HEK293 (cell line): Measurements from ENCODE around the gene MPV17L2.

Experiments
- AEBP2 ChIP-seq: fragments of 450-650 bp; formaldehyde crosslinking; IDR thresholded peaks from 2 replicates; pipeline ENCODE4 v1.5.1; 2016; ENCODE audit warnings: missing biosample characterization, missing genetic modification characterization, borderline replicate concordance
- ATF2 ChIP-seq: fragments of 450-650 bp; formaldehyde crosslinking; IDR thresholded peaks from 2 replicates; pipeline ENCODE4 v1.5.1; 2016; ENCODE audit warnings: missing biosample characterization, missing genetic modification characterization, low read depth
- HOXD13 ChIP-seq: sonication (generic); formaldehyde crosslinking; IDR thresholded peaks from 2 replicates; pipeline ENCODE4 v1.8.0; 2022; ENCODE audit warnings: missing genetic modification reagents, borderline replicate concordance
- KLF1 ChIP-seq: fragments of 450-650 bp; formaldehyde crosslinking; IDR thresholded peaks from 2 replicates; pipeline ENCODE4 v1.5.1; 2016; ENCODE audit warnings: missing biosample characterization, missing genetic modification characterization
- PATZ1 ChIP-seq: fragments of 450-650 bp; formaldehyde crosslinking; IDR thresholded peaks from 2 replicates; pipeline ENCODE4 v1.5.1; 2016; ENCODE audit warnings: missing biosample characterization, missing genetic modification characterization
- PBX3 ChIP-seq: sonication (generic); formaldehyde crosslinking; IDR thresholded peaks from 2 replicates; pipeline ENCODE4 v1.8.1; 2022; ENCODE audit warnings: mild to moderate bottlenecking, moderate library complexity, missing genetic modification reagents
- PRDM1 ChIP-seq: fragments of 450-650 bp; formaldehyde crosslinking; IDR thresholded peaks from 2 replicates; pipeline ENCODE4; 2016; ENCODE audit warnings: missing biosample characterization, missing genetic modification characterization
- PRDM10 ChIP-seq: fragments of 450-650 bp; formaldehyde crosslinking; IDR thresholded peaks from 2 replicates; pipeline ENCODE4 v1.5.1; 2016; ENCODE audit warnings: missing biosample characterization, missing genetic modification characterization
- SP3 ChIP-seq: fragments of 450-650 bp; formaldehyde crosslinking; IDR thresholded peaks from 2 replicates; pipeline ENCODE4 v1.5.1; 2016; ENCODE audit warnings: missing biosample characterization, missing genetic modification characterization
- YY2 ChIP-seq: fragments of 450-650 bp; formaldehyde crosslinking; IDR thresholded peaks from 2 replicates; pipeline ENCODE4 v1.5.1; 2016; ENCODE audit warnings: missing biosample characterization, missing genetic modification characterization
- ZBTB10 ChIP-seq: fragments of 450-650 bp; formaldehyde crosslinking; IDR thresholded peaks from 2 replicates; pipeline ENCODE4 v1.5.1; 2016; ENCODE audit warnings: missing biosample characterization, missing genetic modification characterization
- ZBTB48 ChIP-seq: fragments of 450-650 bp; formaldehyde crosslinking; IDR thresholded peaks from 2 replicates; pipeline ENCODE4 v1.5.1; 2016; ENCODE audit warnings: missing biosample characterization, missing genetic modification characterization
- ZNF274 ChIP-seq, 2 experiments: fragments of 200-500 bp in 1 of 2; fragments of 450-650 bp in 1 of 2; sonication (Bioruptor generic) in 1 of 2; formaldehyde crosslinking in 1 of 2; IDR thresholded peaks; 2 replicates each; pipeline versions ENCODE4 v1.5.1 to v1.6.1; 2014 to 2016; ENCODE audit warnings: borderline replicate concordance in 1 of 2, inconsistent platforms in 1 of 2, low read length in 1 of 2, missing biosample characterization in 1 of 2, missing genetic modification characterization in 1 of 2
- ZNF473 ChIP-seq: fragments of 450-650 bp; formaldehyde crosslinking; IDR thresholded peaks from 2 replicates; pipeline ENCODE4 v1.5.1; 2017; ENCODE audit warnings: missing biosample characterization, missing genetic modification characterization
- ZNF580 ChIP-seq: fragments of 450-650 bp; formaldehyde crosslinking; IDR thresholded peaks from 2 replicates; pipeline ENCODE4 v1.5.1; 2016; ENCODE audit warnings: missing biosample characterization, missing genetic modification characterization
- ZNF629 ChIP-seq: fragments of 450-650 bp; formaldehyde crosslinking; IDR thresholded peaks from 2 replicates; pipeline ENCODE4 v1.5.1; 2017; ENCODE audit warnings: missing biosample characterization, missing genetic modification characterization
- ZNF843 ChIP-seq: fragments of 450-650 bp; formaldehyde crosslinking; IDR thresholded peaks from 2 replicates; pipeline ENCODE4 v1.5.1; 2016; ENCODE audit warnings: missing biosample characterization, missing genetic modification characterization
- ZSCAN16 ChIP-seq: fragments of 450-650 bp; formaldehyde crosslinking; IDR thresholded peaks from 2 replicates; pipeline ENCODE4 v1.5.1; 2016; ENCODE audit warnings: missing biosample characterization, missing genetic modification characterization

Gene MPV17L2

GRCh38 chr19:18171605-18172327, 21.3 kb upstream of the MPV17L2 start (continued):
- TF ChIP-seq PRDM10 (tag by site-specific recombination) (peak; percentile 90), KLF1 (tag by site-specific recombination) (0 out of 2 replicates have a peak, but pooled peaks have one; percentile 12), PATZ1 (tag by site-specific recombination) (0 out of 2 replicates have a peak, but pooled peaks have one; percentile 20), ZNF274 (IDR thresholded peaks at IDR 0.05; ENCODE audit: low read length) (no peak), ZNF274 (tag by site-specific recombination; IDR thresholded peaks at IDR 0.05; ENCODE audit: borderline replicate concordance) (no peak), ZNF473 (tag by site-specific recombination) (no peak), ZSCAN16 (no peak), PRDM1 (tag by site-specific recombination) (no peak), HOXD13 (no peak), ZBTB48 (tag by site-specific recombination) (no peak), SP3 (no peak), ZNF629 (peak; percentile 40; the same call in 1 of the 2 replicates), PBX3 (CRISPR knock-in tag) (no peak), YY2 (no peak), ATF2 (tag by site-specific recombination) (peak; percentile 34; the same call in 1 of the 2 replicates), AEBP2 (tag by site-specific recombination) (no peak), ZNF843 (tag by site-specific recombination) (no peak), ZBTB10 (tag by site-specific recombination) (no peak), ZNF580 (tag by site-specific recombination) (0 out of 2 replicates have a peak, but pooled peaks have one; percentile 21)
- TF ChIP-seq, all 188 proteins: peak for 8
